Effector memory CD4-positive, alpha-beta T cell (primary cell): ENCODE data around the gene EXO5.

ENCODE experiments used
- DNase-seq, 3 donors: peaks; one replicate each; pipeline ENCODE4 v3.0.0-alpha.2; 2020
- H3K27ac ChIP-seq: 2 replicates; pipeline ENCODE4 v1.7.0; 2013; ENCODE audit warnings: mild to moderate bottlenecking, low read length, moderate library complexity; ENCODE audit not compliant: insufficient read depth, poor library complexity, severe bottlenecking
- H3K27me3 ChIP-seq: replicated peaks from 2 replicates; pipeline ENCODE4 v1.7.0; 2013; ENCODE audit warnings: mild to moderate bottlenecking, low read length; ENCODE audit not compliant: insufficient read depth, control insufficient read depth, poor library complexity, severe bottlenecking
- H3K36me3 ChIP-seq: 2 replicates; pipeline ENCODE4 v1.7.0; 2013; ENCODE audit warnings: mild to moderate bottlenecking, low read length, moderate library complexity; ENCODE audit not compliant: control insufficient read depth, insufficient read depth
- H3K4me1 ChIP-seq: 2 replicates; pipeline ENCODE4 v1.7.0; 2013; ENCODE audit warnings: low read length, mild to moderate bottlenecking; ENCODE audit not compliant: control insufficient read depth, insufficient read depth, poor library complexity, severe bottlenecking
- H3K4me3 ChIP-seq: 2 replicates; pipeline ENCODE4 v1.7.0; 2013; ENCODE audit warnings: low read length, low read depth, mild to moderate bottlenecking; ENCODE audit not compliant: insufficient read depth, poor library complexity, severe bottlenecking
- H3K9me3 ChIP-seq: 2 replicates; pipeline ENCODE4 v1.7.0; 2013; ENCODE audit warnings: mild to moderate bottlenecking, low read length, moderate library complexity; ENCODE audit not compliant: control insufficient read depth
- total RNA-seq, 3 donors: gene quantifications; one replicate each; lab custom pipeline; 2026; lab: John Stamatoyannopoulos, UW

EXO5 gene
- 5.4 to 6.9 (median 6.2) reads per million in 3 donors for total RNA-seq

- peaks cover 4% of the 10 kb centered on the region for H3K4me1 ChIP-seq
- DNase-seq, result peak; percentile 54 to 60 (median 56)
- peak within 1 kb of the TSS; percentile 67 for H3K4me3 ChIP-seq
- H3K36me3 ChIP-seq, result no peaks in the 10 kb centered on the region
- peak within 1 kb of the TSS; percentile 52 for H3K27ac ChIP-seq
- no peaks in the 10 kb centered on the region for H3K27me3 ChIP-seq
- H3K9me3 ChIP-seq, result no peaks in the 10 kb centered on the region
These were observed at the start of gene EXO5 for GRCh38 chr1:40508375-40509341. Gene EXO5 (plus strand): TSS chr1:40508767. CDS start chr1:40514545, 5,778 bp downstream.

GRCh38 chr1:40462956-40463590, 45.5 kb upstream of the EXO5 start:
- Histone ChIP-seq H3K4me1 (no peaks in the 10 kb centered on the region), H3K36me3 (peaks cover 19% of the 10 kb centered on the region), H3K27me3 (no peaks in the 10 kb centered on the region), H3K9me3 (peaks cover 59% of the 10 kb centered on the region), H3K27ac (no peak overlapping the region), H3K4me3 (no peak overlapping the region)
- DNase-seq, result no peak

- H3K4me1 ChIP-seq, result no peaks in the 10 kb centered on the region
- no peak overlapping the region for H3K4me3 ChIP-seq
- peaks cover 50% of the 10 kb centered on the region for H3K9me3 ChIP-seq
- no peaks in the 10 kb centered on the region for H3K36me3 ChIP-seq
- DNase-seq, result no peak
- H3K27me3 ChIP-seq, result no peaks in the 10 kb centered on the region
- no peak overlapping the region for H3K27ac ChIP-seq
These were observed 39.2 kb upstream of the EXO5 start for GRCh38 chr1:40469327-40469726.

DNA sequence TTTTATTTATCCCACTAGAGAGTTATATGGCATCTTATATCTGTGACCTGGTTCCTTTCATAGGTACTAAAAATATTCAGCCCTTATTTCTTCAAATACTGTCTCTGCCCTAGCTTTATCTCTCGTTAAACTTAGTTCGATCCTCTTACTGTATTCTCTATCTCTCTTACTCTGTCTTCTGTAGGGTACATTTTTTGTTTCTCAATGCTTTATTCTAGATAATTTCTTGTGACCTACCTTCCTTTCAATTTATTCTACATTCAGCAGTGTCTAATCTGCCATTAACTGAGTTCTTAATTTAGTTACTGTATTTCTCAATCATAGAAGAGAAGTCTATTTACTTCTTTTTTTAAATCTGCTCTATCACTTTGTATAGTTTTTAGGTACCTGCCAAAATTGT, 33.3 kb upstream of the EXO5 start:
- no peak overlapping the region for H3K4me3 ChIP-seq
- peaks cover 2% of the 10 kb centered on the region for H3K9me3 ChIP-seq

DNA sequence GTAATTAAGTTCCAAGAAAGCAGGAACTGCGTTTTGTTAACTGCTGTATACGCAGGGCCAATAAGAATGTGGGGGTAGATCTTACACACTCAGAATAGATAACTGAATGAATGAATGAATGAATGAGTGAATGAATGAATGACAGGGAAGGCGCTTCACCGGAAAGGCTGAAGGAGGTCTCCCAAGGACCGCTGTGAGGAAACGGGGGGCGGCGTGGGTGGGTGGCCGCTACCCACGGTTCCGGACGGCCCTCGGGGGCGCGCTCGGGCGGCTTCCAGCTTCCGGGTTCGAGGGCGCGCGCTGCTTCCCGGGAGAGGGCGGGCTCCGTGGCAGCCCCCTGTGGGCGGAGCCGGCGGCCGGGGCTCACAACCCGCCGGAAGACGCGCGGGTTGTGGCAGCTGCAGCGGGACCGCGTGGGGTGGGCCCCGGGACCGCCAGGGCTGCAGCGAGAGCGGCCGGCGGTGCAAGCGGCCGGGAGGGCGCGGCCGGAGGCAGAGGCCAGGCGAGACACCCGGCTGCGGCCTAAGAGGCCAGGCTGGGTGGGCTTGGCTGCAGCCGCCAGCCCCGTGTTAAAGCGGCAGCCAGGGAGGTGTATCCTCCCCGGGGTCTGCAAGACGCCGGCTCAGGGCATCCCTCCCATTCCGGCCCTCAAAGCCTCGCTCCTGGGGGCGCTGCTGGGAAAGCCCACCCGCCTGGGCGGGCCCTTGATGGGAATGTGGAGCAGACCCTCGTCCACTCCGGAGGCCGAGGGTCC, 31.5 kb upstream of the EXO5 start, which contains the start of gene ZFP69:
TSS of gene ZFP69 (plus strand) at position 367 of the 754 bp plus-strand sequence. CDS start 2,072 bp downstream, outside the sequence.
- Histone ChIP-seq H3K27ac (peak within 1 kb of the TSS; percentile 47), H3K9me3 (no peaks in the 10 kb centered on the region), H3K4me3 (peak within 1 kb of the TSS; percentile 76), H3K27me3 (no peaks in the 10 kb centered on the region), H3K36me3 (peaks cover 15% of the 10 kb centered on the region), H3K4me1 (no peaks in the 10 kb centered on the region)
- DNase-seq, result peak; percentile 42 to 50 (median 45)

More for the DNA sequence above, 33.3 kb upstream of the EXO5 start:
- Histone ChIP-seq H3K4me1 (no peaks in the 10 kb centered on the region), H3K27ac (no peak overlapping the region), H3K36me3 (peaks cover 5% of the 10 kb centered on the region), H3K27me3 (no peaks in the 10 kb centered on the region)
- no peak for DNase-seq

DNA sequence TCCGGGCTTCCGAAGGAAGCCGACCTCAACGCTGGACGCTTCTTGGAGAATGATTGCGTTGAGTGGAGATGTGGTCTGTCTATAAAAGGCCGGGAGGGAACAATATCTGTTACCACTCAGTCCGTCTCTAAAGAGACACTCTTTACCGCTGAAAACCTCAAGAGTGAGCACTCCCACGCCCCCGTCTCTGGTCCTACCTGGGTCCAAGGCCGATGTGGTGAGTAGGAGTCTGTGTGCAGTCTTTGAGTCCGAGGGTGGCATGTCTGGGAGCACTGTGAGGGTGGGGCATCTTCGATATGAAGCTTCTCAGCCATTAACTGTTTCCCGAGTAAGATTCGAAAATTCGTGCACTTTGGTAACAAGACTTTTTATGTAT, 30.9 kb upstream of the EXO5 start:
- H3K36me3 ChIP-seq, result peaks cover 17% of the 10 kb centered on the region
- no peaks in the 10 kb centered on the region for H3K9me3 ChIP-seq
- no peaks in the 10 kb centered on the region for H3K4me1 ChIP-seq
- no peaks in the 10 kb centered on the region for H3K27me3 ChIP-seq
- DNase-seq, result no peak
- peak overlapping the region; percentile 47 for H3K27ac ChIP-seq
- peak overlapping the region; percentile 76 for H3K4me3 ChIP-seq

- Histone ChIP-seq H3K27ac (no peak overlapping the region), H3K27me3 (no peaks in the 10 kb centered on the region), H3K9me3 (no peaks in the 10 kb centered on the region), H3K4me1 (no peaks in the 10 kb centered on the region), H3K4me3 (no peak overlapping the region), H3K36me3 (peaks cover 20% of the 10 kb centered on the region)
- no peak for DNase-seq
These were observed 30.3 kb upstream of the EXO5 start for GRCh38 chr1:40478276-40478675.

DNA sequence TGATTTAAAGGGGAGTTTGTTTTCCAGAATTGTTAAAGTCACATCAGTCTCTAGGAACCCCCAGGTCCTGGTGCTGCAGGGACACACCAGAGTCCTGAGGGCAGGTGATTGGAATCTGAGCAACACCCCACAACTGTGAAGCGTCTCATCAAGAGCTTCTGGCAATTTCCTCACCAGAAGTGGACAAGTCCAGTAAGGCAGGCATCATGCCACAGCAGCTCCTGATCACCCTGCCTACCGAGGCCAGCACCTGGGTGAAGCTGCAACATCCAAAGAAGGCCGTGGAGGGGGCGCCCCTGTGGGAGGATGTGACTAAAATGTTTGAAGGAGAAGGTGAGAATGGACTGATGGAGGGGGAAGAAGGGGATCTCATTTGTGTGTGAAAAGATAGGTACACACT, 29.4 kb upstream of the EXO5 start:
- peaks cover 20% of the 10 kb centered on the region for H3K36me3 ChIP-seq
- DNase-seq, result no peak

DNA sequence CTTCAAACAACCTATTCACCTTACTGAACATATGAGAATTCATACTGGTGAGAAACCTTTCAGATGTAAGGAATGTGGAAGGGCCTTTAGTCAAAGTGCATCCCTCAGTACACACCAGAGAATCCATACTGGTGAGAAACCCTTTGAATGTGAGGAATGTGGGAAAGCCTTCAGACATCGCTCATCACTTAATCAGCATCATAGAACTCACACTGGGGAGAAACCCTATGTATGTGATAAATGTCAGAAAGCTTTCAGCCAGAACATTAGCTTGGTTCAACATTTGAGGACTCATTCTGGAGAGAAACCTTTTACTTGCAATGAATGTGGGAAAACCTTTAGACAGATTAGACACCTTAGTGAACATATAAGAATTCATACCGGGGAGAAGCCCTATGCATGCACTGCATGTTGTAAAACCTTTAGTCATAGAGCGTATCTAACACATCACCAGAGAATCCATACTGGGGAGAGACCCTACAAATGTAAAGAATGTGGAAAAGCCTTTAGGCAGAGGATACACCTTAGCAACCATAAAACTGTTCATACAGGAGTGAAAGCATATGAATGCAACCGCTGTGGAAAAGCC, 13.2 kb upstream of the EXO5 start:
- Histone ChIP-seq H3K9me3 (peaks cover 34% of the 10 kb centered on the region), H3K4me3 (no peak overlapping the region), H3K36me3 (peaks cover 31% of the 10 kb centered on the region), H3K27ac (no peak overlapping the region), H3K27me3 (no peaks in the 10 kb centered on the region), H3K4me1 (no peaks in the 10 kb centered on the region)
- no peak for DNase-seq

More for the DNA sequence above, 29.4 kb upstream of the EXO5 start:
- Histone ChIP-seq H3K4me1 (no peaks in the 10 kb centered on the region), H3K4me3 (no peak overlapping the region), H3K27me3 (no peaks in the 10 kb centered on the region), H3K27ac (no peak overlapping the region), H3K9me3 (no peaks in the 10 kb centered on the region)
